Vagina (tissue), 2 donors: ENCODE measurements around the gene CTNNA3.

Experiments
- CTCF ChIP-seq, 3 experiments: fragments of 450-650 bp in 2 of 3; fragments of 200-600 bp in 1 of 3; sonication (generic) in 1 of 3; IDR thresholded peaks; one replicate each; pipeline ENCODE4 v1.5.1; 2017 to 2019; ENCODE audit warnings: antibody characterized with exemption in 3 of 3, mild to moderate bottlenecking in 2 of 3, moderate library complexity in 2 of 3
- POLR2A ChIP-seq, 2 donors: fragments of 450-650 bp; IDR thresholded peaks; one replicate each; pipeline ENCODE4 v1.6.1; 2017; ENCODE audit warnings: antibody characterized with exemption in 2 of 2, mild to moderate bottlenecking in 2 of 2, moderate library complexity in 2 of 2
- POLR2AphosphoS5 ChIP-seq, 2 donors: sonication (generic); formaldehyde crosslinking; IDR thresholded peaks; one replicate each; pipeline ENCODE4 v1.9.0; 2017; ENCODE audit warnings: antibody characterized with exemption in 2 of 2, mild to moderate bottlenecking in 2 of 2, low read depth in 1 of 2; ENCODE audit not compliant: insufficient read depth in 1 of 2

GRCh38 chr10:66555061-66555460 is 1140.9 kb downstream of the CTNNA3 start:
- TF ChIP-seq POLR2A (IDR thresholded peaks at IDR 0.05) (no peak), CTCF (IDR thresholded peaks at IDR 0.05) (no peak), POLR2AphosphoS5 (IDR thresholded peaks at IDR 0.05; ENCODE audit: insufficient read depth in 1 of 2, low read depth in 1 of 2) (no peak)
